HG03521 (cell line): ENCODE data around the gene HS3ST1.
"Not testable (repeated sequence)": the region's sequence is repeated elsewhere in the genome, so short reads cannot be mapped to it uniquely, and the experiment has no call there.

Source experiments
- ATAC-seq: cut with Tn5 transposase; IDR thresholded peaks from one replicate; pipeline ENCODE4 v1.9.1; 2021; ENCODE audit warnings: mild to moderate bottlenecking, moderate library complexity; ENCODE audit not compliant: unreplicated experiment

Gene HS3ST1

DNA sequence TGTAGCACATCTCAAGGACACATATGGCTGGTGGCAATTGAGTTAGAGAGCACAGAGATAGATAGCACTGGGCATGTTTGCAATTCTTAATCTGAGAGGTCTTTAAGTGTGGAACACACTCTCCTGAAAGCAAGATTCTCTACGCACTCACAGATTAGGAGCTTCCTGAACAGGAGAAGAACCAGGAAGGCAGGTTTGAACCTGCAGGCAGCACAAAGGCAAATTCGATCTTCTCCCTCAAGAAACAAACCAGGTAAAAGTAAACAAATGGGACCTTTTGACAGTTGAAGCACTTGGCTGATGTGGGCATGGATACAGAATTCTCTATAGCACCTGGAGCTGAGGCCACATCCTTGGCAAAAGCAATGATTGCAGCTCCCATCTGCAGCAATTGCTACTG lies 24.3 kb downstream of the HS3ST1 start:
- ATAC-seq = no peak

- ATAC-seq = peak; percentile 38
Observed at GRCh38 chr4:11402192-11402591, 26.5 kb downstream of the HS3ST1 start.

GRCh38 chr4:11399461-11399971 lies 29.2 kb downstream of the HS3ST1 start:
- ATAC-seq = no peak

DNA sequence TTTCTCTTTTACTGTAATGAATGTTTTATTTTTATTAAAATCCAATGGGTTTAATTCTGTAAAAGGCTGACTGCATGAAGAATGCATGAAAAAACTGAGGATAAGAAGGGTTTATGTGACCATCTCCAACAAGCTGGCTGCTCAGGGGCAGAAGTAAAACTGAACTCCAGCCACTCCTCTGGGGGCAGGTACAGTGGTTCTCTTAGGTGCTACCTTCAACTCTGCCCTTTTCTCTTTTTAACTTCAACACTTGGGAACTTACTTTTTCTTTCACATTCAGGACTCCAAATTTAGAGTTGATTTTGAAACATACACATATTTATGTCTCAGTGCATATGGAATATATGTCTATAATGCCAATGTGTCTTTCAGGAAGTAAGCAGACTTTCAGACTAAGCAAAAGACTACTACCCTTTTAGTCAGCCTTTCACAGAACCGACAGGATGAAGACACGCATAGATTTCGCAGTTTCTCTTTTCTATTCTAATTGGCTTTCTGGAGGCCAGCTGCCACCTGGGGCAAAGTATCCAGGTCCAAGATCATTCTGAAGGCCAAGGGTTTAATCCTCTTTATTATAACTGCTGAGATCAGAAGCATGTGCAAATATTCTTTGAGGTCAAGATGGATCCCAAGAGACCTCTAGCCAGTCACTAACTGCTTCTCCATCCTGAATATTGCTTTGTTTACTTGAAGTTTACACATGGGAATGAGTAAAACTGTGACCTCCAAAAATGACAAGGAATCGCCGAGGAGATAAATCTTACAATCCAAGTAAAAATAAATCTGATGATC lies 30.7 kb downstream of the HS3ST1 start:
- no peak for ATAC-seq

DNA sequence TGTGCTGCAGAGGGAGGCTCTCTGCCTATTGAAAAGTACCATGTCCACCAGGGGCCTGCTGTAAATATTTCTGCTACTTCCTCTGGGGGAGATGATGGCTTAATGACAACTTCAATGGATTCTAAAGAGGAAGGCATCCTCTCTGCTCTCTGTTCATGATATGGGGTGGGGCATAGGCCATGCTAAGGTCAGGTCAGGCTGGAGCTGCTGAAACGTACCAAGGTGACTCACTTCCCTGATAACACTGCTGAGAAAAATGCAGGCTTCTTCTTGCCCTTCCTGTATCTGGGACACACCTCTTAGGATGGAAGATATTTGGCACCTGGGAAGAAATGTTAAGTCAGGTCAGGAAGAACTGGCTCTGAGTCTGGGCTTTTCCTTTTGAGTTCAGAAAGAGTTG lies 31.5 kb downstream of the HS3ST1 start:
- ATAC-seq = no peak

GRCh38 chr4:11393551-11393950 lies 35.1 kb downstream of the HS3ST1 start:
- no peak for ATAC-seq

- ATAC-seq = not testable (repeated sequence)
Observed at GRCh38 chr4:11384072-11384471, 44.6 kb downstream of the HS3ST1 start.

GRCh38 chr4:11376571-11376970 lies 52.1 kb downstream of the HS3ST1 start:
- no peak for ATAC-seq

DNA sequence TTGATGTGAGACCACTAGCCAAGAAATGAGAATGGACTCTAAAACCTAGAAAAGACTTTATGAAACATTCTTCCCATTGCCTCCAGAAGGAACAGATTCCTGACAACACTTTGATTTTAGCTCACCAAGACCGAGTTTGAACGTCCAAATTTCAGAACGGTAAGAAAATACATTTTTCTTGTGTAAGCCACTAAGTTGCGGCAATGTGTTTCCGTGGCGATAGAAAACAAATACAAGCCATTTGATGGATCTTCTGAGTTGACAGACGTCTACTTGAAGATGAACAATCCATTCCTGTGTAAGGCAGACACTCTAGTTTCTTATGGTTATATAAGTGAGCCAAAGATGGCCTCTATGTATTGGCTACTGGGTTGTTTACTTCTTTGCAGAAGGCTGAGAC lies 52.5 kb downstream of the HS3ST1 start:
- no peak for ATAC-seq

- no peak for ATAC-seq
Observed at GRCh38 chr4:11368701-11369115, 60.0 kb downstream of the HS3ST1 start.

GRCh38 chr4:11367371-11367770 lies 61.3 kb downstream of the HS3ST1 start:
- no peak for ATAC-seq

GRCh38 chr4:11366859-11367258 lies 61.8 kb downstream of the HS3ST1 start:
- no peak for ATAC-seq

GRCh38 chr4:11365039-11365438 lies 63.7 kb downstream of the HS3ST1 start:
- no peak for ATAC-seq

- no peak for ATAC-seq
Observed at GRCh38 chr4:11359591-11359990, 69.1 kb downstream of the HS3ST1 start.

DNA sequence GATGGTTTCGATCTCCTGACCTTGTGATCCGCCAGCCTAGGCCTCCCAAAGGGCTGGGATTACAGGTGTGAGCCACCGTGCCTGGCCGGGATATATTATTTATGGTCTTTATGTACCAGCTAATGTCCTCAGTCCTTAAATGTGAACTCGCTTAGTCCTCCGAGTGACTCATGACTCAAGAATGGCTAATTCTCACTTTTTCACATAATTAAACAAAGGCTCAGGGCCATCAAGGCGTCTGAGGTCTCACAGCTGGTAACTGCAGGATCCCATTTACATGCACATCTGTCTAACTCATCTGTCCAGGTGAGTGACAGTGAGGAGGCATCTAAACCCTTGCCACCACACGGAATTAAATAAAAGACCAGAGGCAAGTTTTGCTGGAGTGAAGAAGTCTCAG lies 73.5 kb downstream of the HS3ST1 start:
- no peak for ATAC-seq

DNA sequence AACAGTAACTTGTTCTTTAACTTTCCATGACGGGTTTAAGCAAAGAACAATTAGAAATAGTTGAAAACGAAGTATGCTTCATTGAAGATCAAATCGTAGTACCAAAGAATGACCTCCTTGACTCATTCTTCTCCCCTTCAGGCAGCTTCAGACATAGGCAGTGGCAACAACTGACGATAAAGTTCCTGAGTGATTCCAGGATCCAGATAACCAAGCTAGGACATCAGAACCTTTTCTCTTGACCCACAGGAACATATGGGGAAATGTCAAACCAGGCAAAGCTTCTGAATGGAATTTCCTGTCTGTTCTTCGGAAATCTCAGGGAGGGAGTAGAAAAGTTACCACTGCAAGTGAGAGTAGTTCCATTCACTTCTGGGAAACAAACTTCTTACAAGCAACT lies 74.2 kb downstream of the HS3ST1 start:
- ATAC-seq = no peak

- ATAC-seq = no peak
Observed at GRCh38 chr4:11348449-11349088, 80.1 kb downstream of the HS3ST1 start.

DNA sequence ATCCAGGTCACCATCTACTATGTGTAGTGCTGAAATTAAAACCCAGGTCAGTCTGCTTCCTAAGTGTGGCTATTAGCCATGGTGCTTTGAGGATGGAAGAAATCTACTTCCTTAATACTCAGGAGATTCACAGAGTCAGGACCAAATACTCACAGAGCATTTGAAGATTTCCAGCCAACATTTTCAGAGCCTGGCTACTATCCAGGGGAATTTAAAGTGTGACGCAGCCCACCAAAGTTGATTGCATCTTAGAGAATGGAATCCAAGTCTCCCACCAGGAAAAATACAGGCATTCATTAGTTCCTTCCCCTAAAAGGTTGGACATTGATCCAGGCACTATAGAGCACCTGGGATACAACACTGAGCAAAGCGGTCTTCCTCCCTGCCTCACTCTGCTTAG lies 83.8 kb downstream of the HS3ST1 start:
- no peak for ATAC-seq

GRCh38 chr4:11343536-11343935 lies 85.2 kb downstream of the HS3ST1 start:
- no peak for ATAC-seq
